Activated CD4-positive, alpha-beta T cell treated with anti-CD3 and anti-CD28 coated beads, Interleukin-2, amount 50 U/mL, for 24 hours (primary cell): ENCODE results near the gene SF3B3.

ENCODE experiments used
- DNase-seq, 2 donors: peaks; one replicate each; pipeline ENCODE4 v3.0.0-alpha.2; 2020; ENCODE audit warnings: low read depth in 1 of 2, low spot score in 1 of 2

The SF3B3 gene

DNA sequence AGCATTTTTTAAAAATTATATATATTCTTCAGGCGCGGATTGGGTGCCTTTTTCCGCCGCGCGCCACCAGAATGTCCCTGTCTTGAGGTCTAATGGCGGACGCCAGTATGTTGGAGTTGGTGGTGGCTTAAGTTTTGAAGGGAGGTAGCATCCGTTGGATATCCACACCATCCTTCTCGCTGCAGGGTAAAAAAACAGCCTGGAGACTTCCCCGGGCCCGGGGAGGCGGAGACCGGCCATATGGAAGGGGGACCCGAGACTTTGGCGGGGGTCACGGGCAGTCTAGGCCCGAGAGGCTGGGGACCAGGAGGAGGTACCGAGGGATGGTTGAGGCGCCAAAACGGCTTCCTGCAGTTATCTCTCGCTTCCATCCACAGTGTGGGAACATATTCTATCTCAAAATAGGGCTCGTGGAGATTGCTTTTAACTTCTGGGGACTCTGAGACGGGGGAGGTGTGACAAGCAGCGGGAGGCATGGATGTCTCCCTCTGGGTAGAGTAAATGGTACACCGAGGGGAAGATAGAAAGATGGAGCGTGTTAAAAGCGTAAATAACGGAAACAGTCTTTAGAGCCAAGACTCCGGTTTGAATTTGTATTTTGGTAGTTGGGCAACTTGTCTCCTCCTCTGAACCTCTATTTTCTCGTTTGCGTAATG, at the start of gene SF3B3:
SF3B3 (plus strand) TSS at position 74 of the 656 bp plus-strand sequence. CDS start 2,841 bp downstream, outside the sequence.
- peak; percentile 63 to 69 for DNase-seq

DNA sequence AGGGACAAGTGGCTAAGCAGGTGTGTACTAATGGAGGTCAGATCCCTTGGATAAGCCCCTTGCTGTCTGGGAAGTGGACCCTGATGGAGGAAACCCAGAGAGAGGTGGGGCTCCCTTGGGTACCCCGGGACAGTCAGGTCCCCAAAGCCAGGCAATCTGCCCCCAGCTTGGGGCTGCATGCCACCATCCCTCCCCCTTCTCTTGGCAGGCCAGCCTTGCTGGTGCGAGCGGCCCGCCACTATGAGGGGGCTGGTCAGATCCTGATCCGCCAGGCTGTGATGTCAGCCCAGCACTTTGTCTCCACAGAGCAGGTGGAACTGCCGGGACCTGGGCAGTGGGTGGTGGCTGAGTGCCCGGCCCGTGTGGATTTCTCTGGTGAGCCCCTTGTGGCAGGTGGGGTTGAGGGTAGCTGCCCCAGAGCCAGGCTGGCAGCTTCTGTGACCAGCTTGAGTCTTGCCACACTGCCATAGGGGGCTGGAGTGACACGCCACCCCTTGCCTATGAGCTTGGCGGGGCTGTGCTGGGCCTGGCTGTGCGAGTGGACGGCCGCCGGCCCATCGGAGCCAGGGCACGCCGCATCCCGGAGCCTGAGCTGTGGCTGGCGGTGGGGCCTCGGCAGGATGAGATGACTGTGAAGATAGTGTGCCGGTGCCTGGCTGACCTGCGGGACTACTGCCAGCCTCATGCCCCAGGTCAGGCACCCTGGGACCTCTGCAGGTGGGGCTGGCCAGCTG, 49.1 kb upstream of the SF3B3 start:
- no peak for DNase-seq

- DNase-seq, result no peak
Measured at GRCh38 chr16:70475054-70475871, 48.4 kb upstream of the SF3B3 start.

- peak; percentile 7 to 56 for DNase-seq
Measured at GRCh38 chr16:70476272-70477020, 47.2 kb upstream of the SF3B3 start.

DNA sequence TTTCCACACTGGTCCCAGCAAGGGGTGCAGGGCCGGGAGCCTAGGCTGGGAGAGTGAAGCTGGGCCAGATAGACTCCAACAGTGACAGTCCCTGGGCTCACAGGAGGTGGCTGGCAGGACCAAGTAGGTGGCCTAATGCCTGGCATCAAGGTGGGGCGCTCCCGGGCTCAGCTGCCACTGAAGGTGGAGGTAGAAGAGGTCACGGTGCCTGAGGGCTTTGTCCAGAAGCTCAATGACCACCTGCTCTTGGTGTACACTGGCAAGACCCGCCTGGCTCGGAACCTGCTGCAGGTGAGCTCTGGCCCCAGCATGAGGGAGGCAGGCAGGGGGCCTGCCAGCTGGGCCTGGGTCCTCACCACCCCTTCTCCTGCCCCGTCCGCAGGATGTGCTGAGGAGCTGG, 45.4 kb upstream of the SF3B3 start:
- no peak for DNase-seq

DNA sequence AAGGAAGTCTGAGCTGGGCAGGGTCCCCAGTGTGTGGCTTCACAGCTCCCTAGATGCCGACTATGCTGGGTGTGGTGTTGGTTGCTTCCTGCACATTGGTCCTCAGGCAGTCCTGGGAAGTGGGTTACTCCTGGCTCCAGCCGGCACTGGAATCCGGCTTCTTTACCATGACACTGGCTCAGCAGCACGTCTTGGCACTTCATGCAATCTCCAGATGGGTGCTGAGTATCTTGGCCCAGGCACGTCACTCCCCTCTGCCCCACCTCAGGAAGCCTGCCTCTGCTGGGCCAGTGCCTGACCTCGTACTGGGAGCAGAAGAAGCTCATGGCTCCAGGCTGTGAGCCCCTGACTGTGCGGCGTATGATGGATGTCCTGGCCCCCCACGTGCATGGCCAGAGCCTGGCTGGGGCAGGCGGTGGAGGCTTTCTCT, 44.7 kb upstream of the SF3B3 start:
- no peak for DNase-seq

- DNase-seq, result no peak
Measured at GRCh38 chr16:70480127-70481105, 43.2 kb upstream of the SF3B3 start.

GRCh38 chr16:70481929-70482536, 41.6 kb upstream of the SF3B3 start:
- DNase-seq, result no peak

GRCh38 chr16:70482624-70483023, 41.0 kb upstream of the SF3B3 start:
- no peak for DNase-seq

- DNase-seq, result no peak
Measured at GRCh38 chr16:70483426-70483825, 40.2 kb upstream of the SF3B3 start.

DNA sequence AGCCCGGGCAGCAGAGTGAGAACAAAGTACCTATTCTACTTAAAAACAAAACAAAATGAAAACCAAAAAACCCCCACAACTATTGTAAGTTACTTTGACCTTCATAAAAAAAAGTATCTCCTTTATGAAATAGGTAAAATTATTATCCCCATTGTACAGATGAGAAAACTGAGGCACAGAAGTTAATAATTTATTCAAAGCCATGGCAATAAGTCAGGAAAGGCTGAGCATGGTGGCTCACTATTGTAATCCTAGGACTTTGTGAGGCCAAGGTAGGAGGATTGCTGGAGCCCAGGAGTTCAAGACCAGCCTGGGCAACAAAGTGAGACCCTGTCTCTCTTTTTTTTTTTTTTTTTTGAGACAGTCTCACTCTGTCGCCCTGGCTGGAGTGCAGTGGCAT, 38.7 kb upstream of the SF3B3 start:
- DNase-seq, result no peak

DNA sequence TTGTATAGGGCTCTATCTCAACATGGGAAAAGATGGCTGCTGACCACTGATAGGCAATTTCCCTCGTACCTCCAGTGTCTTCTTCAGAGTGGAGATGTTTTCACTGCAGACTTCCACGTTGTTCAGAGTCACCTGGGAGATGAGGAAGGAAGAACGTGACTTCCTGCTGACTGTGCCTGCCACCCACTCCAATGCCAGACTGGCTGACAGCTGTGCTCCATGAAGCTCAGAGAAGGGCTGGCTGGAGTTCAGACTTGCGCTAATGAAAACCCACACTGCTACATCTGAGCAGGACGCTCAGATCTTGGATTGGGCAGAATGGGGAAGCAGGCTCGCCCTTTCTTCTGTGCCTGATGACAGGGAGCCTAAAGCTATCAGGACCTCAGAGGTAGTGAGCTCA, 33.4 kb upstream of the SF3B3 start:
- no peak for DNase-seq

GRCh38 chr16:70493802-70494201, 29.8 kb upstream of the SF3B3 start:
- no peak for DNase-seq

GRCh38 chr16:70494202-70494770, 29.3 kb upstream of the SF3B3 start:
- no peak for DNase-seq

DNA sequence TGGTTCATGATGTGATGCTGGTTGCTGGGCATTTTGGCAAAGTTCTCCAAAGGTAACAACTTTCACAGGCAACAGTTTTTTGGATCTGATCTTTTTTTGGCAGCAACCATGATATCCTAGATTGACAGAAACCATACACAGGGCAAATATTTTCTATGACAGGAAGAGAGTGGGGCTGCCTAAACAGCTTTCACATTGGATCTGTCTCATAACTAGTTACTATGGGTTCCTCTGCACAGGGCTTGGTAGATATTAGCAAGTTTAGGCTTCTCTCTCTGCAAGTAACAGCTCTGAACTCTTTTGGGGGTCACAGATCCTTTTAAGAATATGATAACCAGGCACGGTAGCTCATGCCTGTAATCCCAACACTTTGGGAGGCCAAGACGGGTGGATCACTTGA, 28.8 kb upstream of the SF3B3 start:
- DNase-seq, result no peak

- DNase-seq, result no peak
Measured at GRCh38 chr16:70495425-70496182, 28.0 kb upstream of the SF3B3 start.

- DNase-seq, result no peak
Measured at GRCh38 chr16:70496513-70496912, 27.1 kb upstream of the SF3B3 start.

- DNase-seq, result no peak
Measured at GRCh38 chr16:70508752-70509151, 14.9 kb upstream of the SF3B3 start.

DNA sequence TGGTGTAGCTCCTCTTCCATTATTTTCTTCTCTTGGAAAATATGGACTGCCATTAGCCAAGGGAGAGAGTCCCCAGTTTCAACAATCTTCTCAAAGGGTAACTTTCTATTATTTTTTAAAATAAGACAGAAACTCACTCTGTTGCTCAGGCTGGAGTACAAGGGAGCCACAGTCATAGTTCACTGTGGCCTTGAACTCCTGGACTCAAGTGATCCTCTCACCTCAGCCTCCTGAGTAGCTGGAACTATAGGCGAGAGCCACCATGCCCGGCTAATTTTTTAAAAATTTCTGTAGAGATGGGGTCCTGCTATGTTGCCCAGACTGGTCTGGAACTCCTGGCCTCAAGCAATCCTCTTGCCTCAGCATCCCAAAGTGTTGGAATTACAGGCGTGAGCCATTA, 13.4 kb upstream of the SF3B3 start:
- no peak for DNase-seq
